SH-SY5Y (cell line): ENCODE measurements around the gene HADHA.

Source experiments
- GATA2 ChIP-seq: IDR thresholded peaks from 2 replicates; pipeline ENCODE4 v1.6.1; 2011; ENCODE audit warnings: mild to moderate bottlenecking, low read depth, low read length
- GATA3 ChIP-seq: IDR thresholded peaks from 2 replicates; pipeline ENCODE4 v1.6.1; 2011; ENCODE audit warnings: low read depth, mild to moderate bottlenecking, low read length, moderate library complexity

- TF ChIP-seq GATA3, result no peak
- no peak for TF ChIP-seq GATA2
These were observed 23.8 kb upstream of the HADHA start for GRCh38 chr2:26268213-26268612.
